ENCODE measurements around the gene MSI2.

The MSI2 gene

GRCh38 chr17:57226793-57227192, 29.5 kb upstream of the MSI2 start:
- no peaks in the 10 kb centered on the region for H3K27me3 ChIP-seq (ENCODE audit: insufficient read depth, low read depth, severe bottlenecking)
- TF ChIP-seq CTCF (IDR thresholded peaks at IDR 0.05; ENCODE audit: low read depth, low read length), result no peak
- H3K4me3 ChIP-seq (ENCODE audit: low read depth, low read length), result no peak overlapping the region
- H3K36me3 ChIP-seq, result no peaks in the 10 kb centered on the region
- peaks cover 15% of the 10 kb centered on the region for H3K9me3 ChIP-seq (ENCODE audit: severe bottlenecking)
- H3K27ac ChIP-seq, result no peak overlapping the region
- no peak for DNase-seq

- TF ChIP-seq CTCF (IDR thresholded peaks at IDR 0.05; ENCODE audit: low read depth, low read length), result no peak
- Histone ChIP-seq H3K4me3 (ENCODE audit: low read depth, low read length) (no peak overlapping the region), H3K27me3 (ENCODE audit: insufficient read depth, low read depth, severe bottlenecking) (no peaks in the 10 kb centered on the region), H3K9me3 (ENCODE audit: severe bottlenecking) (peaks cover 6% of the 10 kb centered on the region), H3K36me3 (no peaks in the 10 kb centered on the region), H3K27ac (no peak overlapping the region)
- no peak for DNase-seq
These were observed 27.4 kb upstream of the MSI2 start for GRCh38 chr17:57228911-57229310.

GRCh38 chr17:57234061-57234738, 22.1 kb upstream of the MSI2 start:
- Histone ChIP-seq H3K27ac (no peak overlapping the region), H3K9me3 (ENCODE audit: severe bottlenecking) (no peaks in the 10 kb centered on the region), H3K4me3 (ENCODE audit: low read depth, low read length) (no peak overlapping the region), H3K36me3 (no peaks in the 10 kb centered on the region), H3K27me3 (ENCODE audit: insufficient read depth, low read depth, severe bottlenecking) (no peaks in the 10 kb centered on the region)
- DNase-seq, result no peak
- no peak for TF ChIP-seq CTCF (IDR thresholded peaks at IDR 0.05; ENCODE audit: low read depth, low read length)

GRCh38 chr17:57234739-57235092, 21.6 kb upstream of the MSI2 start:
- TF ChIP-seq CTCF (IDR thresholded peaks at IDR 0.05; ENCODE audit: low read depth, low read length), result 0 out of 2 replicates have a peak, but pooled peaks have one; percentile 12

GRCh38 chr17:57235124-57235523, 21.2 kb upstream of the MSI2 start:
- Histone ChIP-seq H3K27me3 (ENCODE audit: insufficient read depth, low read depth, severe bottlenecking) (no peaks in the 10 kb centered on the region), H3K9me3 (ENCODE audit: severe bottlenecking) (no peaks in the 10 kb centered on the region), H3K4me3 (ENCODE audit: low read depth, low read length) (no peak overlapping the region), H3K27ac (no peak overlapping the region), H3K36me3 (no peaks in the 10 kb centered on the region)
- TF ChIP-seq CTCF (IDR thresholded peaks at IDR 0.05; ENCODE audit: low read depth, low read length), result no peak
- DNase-seq, result no peak

More at GRCh38 chr17:57234739-57235092, 21.6 kb upstream of the MSI2 start:
- H3K9me3 ChIP-seq (ENCODE audit: severe bottlenecking), result no peaks in the 10 kb centered on the region
- no peaks in the 10 kb centered on the region for H3K27me3 ChIP-seq (ENCODE audit: insufficient read depth, low read depth, severe bottlenecking)
- no peaks in the 10 kb centered on the region for H3K36me3 ChIP-seq
- DNase-seq, result no peak
- no peak overlapping the region for H3K4me3 ChIP-seq (ENCODE audit: low read depth, low read length)
- H3K27ac ChIP-seq, result no peak overlapping the region
